Neutrophil (primary cell): ENCODE data around the gene TEC.

Experiments used
- H3K27ac ChIP-seq: fragments of 200-600 bp; sonication (generic); 2 replicates; pipeline ENCODE4 v1.5.1; 2016; ENCODE audit warnings: mild to moderate bottlenecking, moderate library complexity
- H3K27me3 ChIP-seq: fragments of 200-600 bp; sonication (generic); 2 replicates; pipeline ENCODE4 v1.6.0; 2016; ENCODE audit warnings: mild to moderate bottlenecking
- H3K36me3 ChIP-seq: fragments of 200-600 bp; sonication (generic); 2 replicates; pipeline ENCODE4 v1.5.1; 2017
- H3K4me1 ChIP-seq, 2 experiments: fragments of 200-600 bp in 1 of 2; sonication (generic) in 1 of 2; 1 replicate in 1 of 2; 2 replicates in 1 of 2; pipeline versions ENCODE4 v1.5.1 to v1.6.1; 2013 to 2016; ENCODE audit warnings: low read depth in 1 of 2, low read length in 1 of 2, mild to moderate bottlenecking in 1 of 2, moderate library complexity in 1 of 2; ENCODE audit not compliant: control insufficient read depth in 1 of 2, insufficient read depth in 1 of 2
- H3K4me3 ChIP-seq, 2 experiments: fragments of 200-600 bp in 1 of 2; sonication (generic) in 1 of 2; 1 replicate in 1 of 2; 2 replicates in 1 of 2; pipeline ENCODE4 v1.5.1; 2013 to 2016; ENCODE audit warnings: low read depth in 1 of 2, low read length in 1 of 2, mild to moderate bottlenecking in 1 of 2, moderate library complexity in 1 of 2
- H3K9me3 ChIP-seq: fragments of 200-600 bp; sonication (generic); 2 replicates; pipeline ENCODE4 v1.5.1; 2016
- TF ChIP-seq, protein P1 (sequence below): fragments of 200-600 bp; sonication (generic); IDR thresholded peaks from 2 replicates; pipeline ENCODE4 v1.5.1; 2016; ENCODE audit warnings: antibody characterized with exemption

The TEC gene

DNA sequence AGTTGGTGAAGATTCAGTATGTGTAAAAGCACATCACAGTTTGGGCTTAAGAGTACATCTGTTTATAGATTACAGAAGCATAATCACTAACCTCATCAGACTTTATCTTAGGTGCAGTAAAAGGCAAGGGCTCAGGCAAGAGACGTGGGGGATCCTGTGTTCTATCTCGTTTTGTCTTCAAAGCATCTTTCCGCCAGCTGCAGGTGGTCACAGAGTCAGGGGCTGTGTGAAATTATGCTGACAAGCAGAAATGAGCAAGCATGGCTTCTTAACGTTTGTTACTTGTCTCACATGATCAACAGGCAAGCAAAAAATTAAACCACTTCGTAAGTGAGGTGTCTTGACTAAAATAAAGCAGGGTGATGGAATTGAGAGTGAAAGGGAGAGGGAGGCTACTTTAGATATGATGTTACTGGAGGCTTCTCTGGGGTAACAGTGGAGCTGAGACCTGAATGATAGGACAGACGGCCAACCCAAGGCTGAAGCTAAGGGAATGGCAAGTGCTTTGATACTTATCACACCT, 1.4 kb upstream of the TEC start:
- H3K4me1 ChIP-seq: peaks cover 35 to 45% of the 10 kb centered on the region in 2 experiments
- H3K36me3 ChIP-seq: no peaks in the 10 kb centered on the region
- TF ChIP-seq, protein P1, sequence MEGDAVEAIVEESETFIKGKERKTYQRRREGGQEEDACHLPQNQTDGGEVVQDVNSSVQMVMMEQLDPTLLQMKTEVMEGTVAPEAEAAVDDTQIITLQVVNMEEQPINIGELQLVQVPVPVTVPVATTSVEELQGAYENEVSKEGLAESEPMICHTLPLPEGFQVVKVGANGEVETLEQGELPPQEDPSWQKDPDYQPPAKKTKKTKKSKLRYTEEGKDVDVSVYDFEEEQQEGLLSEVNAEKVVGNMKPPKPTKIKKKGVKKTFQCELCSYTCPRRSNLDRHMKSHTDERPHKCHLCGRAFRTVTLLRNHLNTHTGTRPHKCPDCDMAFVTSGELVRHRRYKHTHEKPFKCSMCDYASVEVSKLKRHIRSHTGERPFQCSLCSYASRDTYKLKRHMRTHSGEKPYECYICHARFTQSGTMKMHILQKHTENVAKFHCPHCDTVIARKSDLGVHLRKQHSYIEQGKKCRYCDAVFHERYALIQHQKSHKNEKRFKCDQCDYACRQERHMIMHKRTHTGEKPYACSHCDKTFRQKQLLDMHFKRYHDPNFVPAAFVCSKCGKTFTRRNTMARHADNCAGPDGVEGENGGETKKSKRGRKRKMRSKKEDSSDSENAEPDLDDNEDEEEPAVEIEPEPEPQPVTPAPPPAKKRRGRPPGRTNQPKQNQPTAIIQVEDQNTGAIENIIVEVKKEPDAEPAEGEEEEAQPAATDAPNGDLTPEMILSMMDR: no peak
- no peak overlapping the region for H3K4me3 ChIP-seq
- no peak overlapping the region for H3K27ac ChIP-seq
- no peaks in the 10 kb centered on the region for H3K9me3 ChIP-seq
- no peaks in the 10 kb centered on the region for H3K27me3 ChIP-seq

DNA sequence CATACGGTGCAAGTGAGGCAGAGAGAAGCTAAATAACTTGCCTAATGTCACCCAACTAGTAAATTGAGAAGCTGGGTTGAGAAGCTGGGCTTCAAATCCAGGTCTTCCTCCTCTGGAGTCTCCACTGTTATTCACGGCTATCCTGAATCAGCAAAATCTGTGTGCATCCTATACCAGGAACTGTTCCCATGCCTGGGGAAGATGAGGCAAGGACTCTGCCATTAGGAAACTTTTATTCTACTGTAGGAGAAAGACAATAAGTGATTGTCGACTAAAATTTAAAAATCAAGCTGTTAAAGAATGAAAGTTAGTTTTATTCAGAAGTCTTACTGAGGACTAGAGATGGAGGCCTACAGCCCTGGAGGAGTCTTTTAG, 872 bp upstream of the TEC start:
- TF ChIP-seq, protein P1: no peak
- peak overlapping the region; percentile 88 for H3K27ac ChIP-seq
- no peaks in the 10 kb centered on the region for H3K36me3 ChIP-seq
- peaks cover 35 to 48% of the 10 kb centered on the region in 2 experiments for H3K4me1 ChIP-seq
- peak overlapping the region; percentile 74 to 95 for H3K4me3 ChIP-seq
- no peaks in the 10 kb centered on the region for H3K9me3 ChIP-seq
- no peaks in the 10 kb centered on the region for H3K27me3 ChIP-seq

DNA sequence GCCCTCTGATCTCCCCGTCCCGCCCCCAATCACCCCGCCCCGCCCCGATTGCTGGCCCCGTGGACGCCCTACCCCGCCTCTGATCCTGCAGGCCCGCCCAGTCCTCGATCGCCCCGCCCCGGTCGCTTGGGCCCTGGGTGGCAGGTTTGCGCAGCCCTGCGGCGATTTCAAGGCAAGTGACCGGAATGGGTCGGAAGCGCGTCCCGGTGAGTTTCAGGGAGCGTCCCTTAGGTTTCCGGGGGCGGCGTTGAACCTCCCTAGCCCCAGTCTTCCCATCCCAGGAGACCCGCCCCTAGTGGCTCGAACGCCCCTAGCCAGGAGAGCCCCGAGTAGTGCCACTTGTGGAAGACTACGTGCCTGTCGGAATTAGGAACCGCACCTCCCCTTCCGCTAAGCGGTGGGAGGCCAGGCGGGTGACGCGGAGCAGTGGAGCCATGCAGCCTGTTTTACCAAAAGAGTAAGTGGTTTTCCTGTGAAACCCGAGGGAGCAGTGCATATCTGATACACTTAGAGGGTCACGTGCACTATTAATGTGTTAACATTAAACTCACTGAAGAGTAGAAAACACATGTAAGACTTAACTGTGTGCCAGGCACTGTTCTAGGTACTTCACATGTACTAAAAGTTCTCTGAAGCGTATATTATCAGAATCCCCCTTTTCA, 354 bp upstream of the TEC start:
- H3K9me3 ChIP-seq: no peaks in the 10 kb centered on the region
- H3K27me3 ChIP-seq: no peaks in the 10 kb centered on the region
- TF ChIP-seq, protein P1: peak; percentile 60
- peak overlapping the region; percentile 74 to 95 for H3K4me3 ChIP-seq
- H3K36me3 ChIP-seq: no peaks in the 10 kb centered on the region
- peaks cover 35 to 48% of the 10 kb centered on the region in 2 experiments for H3K4me1 ChIP-seq
- peak overlapping the region; percentile 88 for H3K27ac ChIP-seq

DNA sequence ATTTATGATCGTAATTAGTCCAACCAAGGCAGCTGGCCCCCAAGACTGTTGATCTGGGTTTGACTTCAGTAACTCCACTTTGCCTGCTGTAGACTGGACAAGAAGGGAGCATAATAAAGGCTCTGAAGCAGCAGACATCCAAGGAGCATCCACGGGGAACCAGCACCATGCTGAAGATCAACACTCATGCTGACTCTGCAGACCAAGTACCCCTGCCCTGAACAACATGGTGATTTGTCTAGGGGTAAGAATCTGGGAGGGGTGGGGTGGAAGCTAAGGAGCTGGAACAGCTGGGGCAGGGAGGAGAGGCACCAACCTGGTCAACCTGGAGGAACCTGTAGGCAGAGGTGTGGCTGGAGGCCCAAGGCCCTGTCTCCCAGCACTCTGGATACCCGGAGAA, 2.1 kb downstream of the TEC start:
- Histone ChIP-seq H3K27ac (no peak overlapping the region), H3K4me3 (no peak overlapping the region), H3K36me3 (no peaks in the 10 kb centered on the region)

DNA sequence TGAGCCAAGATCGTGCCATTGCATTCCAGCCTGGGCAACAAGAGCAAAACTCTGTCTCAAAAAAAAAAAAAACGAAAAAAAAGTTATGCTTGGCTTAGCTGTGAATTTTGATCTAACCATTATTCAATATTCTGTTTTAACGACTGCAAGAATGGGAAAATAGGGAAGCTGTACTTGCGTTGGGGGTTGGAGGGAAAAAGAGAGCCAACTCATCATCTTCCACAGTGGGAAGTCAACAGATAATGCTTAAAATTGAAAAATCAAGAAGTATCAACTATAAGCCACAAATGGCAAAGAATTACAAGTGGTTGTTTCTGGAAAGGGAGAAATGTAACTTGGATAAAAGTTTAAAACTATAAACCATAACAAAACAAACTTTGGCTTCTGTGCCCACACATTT, 2.9 kb downstream of the TEC start:
- TF ChIP-seq, protein P1: no peak
- H3K4me3 ChIP-seq: no peak overlapping the region
- H3K9me3 ChIP-seq: no peaks in the 10 kb centered on the region
- H3K27ac ChIP-seq: no peak overlapping the region
- H3K27me3 ChIP-seq: no peaks in the 10 kb centered on the region
- H3K4me1 ChIP-seq: peaks cover 38 to 40% of the 10 kb centered on the region in 2 experiments
- H3K36me3 ChIP-seq: no peaks in the 10 kb centered on the region

More for the DNA sequence above, 2.1 kb downstream of the TEC start:
- no peaks in the 10 kb centered on the region for H3K9me3 ChIP-seq
- TF ChIP-seq, protein P1: no peak
- peaks cover 38 to 40% of the 10 kb centered on the region in 2 experiments for H3K4me1 ChIP-seq
- H3K27me3 ChIP-seq: no peaks in the 10 kb centered on the region
